HepG2 (cell line): Measurements from ENCODE around the gene RASL12. TPM values are rescaled to one million over a fixed set of nuclear protein-coding genes. Genes with fewer than 3 reads are reported as not detected.

Source experiments
- AGO1 ChIP-seq: fragments of 200-400 bp; formaldehyde crosslinking; IDR thresholded peaks from 2 replicates; pipeline ENCODE4 v1.6.1; 2017; ENCODE audit warnings: mild to moderate bottlenecking, low read depth, low read length, moderate library complexity; ENCODE audit not compliant: poor library complexity, severe bottlenecking
- HOXA3 ChIP-seq: sonication (generic); formaldehyde crosslinking; IDR thresholded peaks from 2 replicates; pipeline ENCODE4 v1.5.0; 2020; ENCODE audit warnings: missing genetic modification reagents
- KMT2B ChIP-seq: IDR thresholded peaks from 2 replicates; pipeline ENCODE4 v1.6.1; 2016; ENCODE audit warnings: missing genetic modification reagents, missing compliant biosample characterization
- MAZ ChIP-seq, 2 experiments: sonication (generic) in 1 of 2; formaldehyde crosslinking in 1 of 2; IDR thresholded peaks; 2 replicates each; pipeline versions ENCODE4 v1.5.0 to v1.6.1; 2012 to 2020; ENCODE audit warnings: low read depth in 2 of 2, mild to moderate bottlenecking in 2 of 2, borderline replicate concordance in 1 of 2, improper control_type of control experiment in 1 of 2, low read length in 1 of 2, missing genetic modification reagents in 1 of 2, moderate library complexity in 1 of 2
- NFIC ChIP-seq: IDR thresholded peaks from 2 replicates; pipeline ENCODE4 v1.6.1; 2012; ENCODE audit warnings: mild to moderate bottlenecking, low read length, inconsistent platforms
- PITX1 ChIP-seq: sonication (generic); formaldehyde crosslinking; IDR thresholded peaks from 2 replicates; pipeline ENCODE4 v1.5.1; 2020; ENCODE audit warnings: mild to moderate bottlenecking, missing genetic modification reagents
- RELA ChIP-seq: sonication (generic); formaldehyde crosslinking; IDR thresholded peaks from 2 replicates; pipeline ENCODE4 v1.4.0; 2020; ENCODE audit warnings: missing genetic modification reagents
- SMYD3 ChIP-seq: sonication (generic); formaldehyde crosslinking; IDR thresholded peaks from 2 replicates; pipeline ENCODE4 v1.8.1; 2023; ENCODE audit warnings: mild to moderate bottlenecking, missing genetic modification reagents
- THAP11 ChIP-seq: IDR thresholded peaks from 2 replicates; pipeline ENCODE4 v1.6.1; 2016; ENCODE audit warnings: missing biosample characterization, missing genetic modification reagents
- ZNF160 ChIP-seq: sonication (generic); formaldehyde crosslinking; IDR thresholded peaks from 2 replicates; pipeline ENCODE4 v1.8.0; 2022; ENCODE audit warnings: mild to moderate bottlenecking, inconsistent platforms, missing genetic modification reagents
- ZNF235 ChIP-seq: sonication (generic); formaldehyde crosslinking; IDR thresholded peaks from 2 replicates; pipeline ENCODE4 v1.8.1; 2023; ENCODE audit warnings: mild to moderate bottlenecking, missing genetic modification reagents, borderline replicate concordance
- polyA plus RNA-seq, 8 experiments: library from polyadenylated mRNA; depleted of rRNA in 3 of 8; stranded (reverse) in 7 of 8; unstranded in 1 of 8; fragments of >200 nt; fragmentation: Illumina TruSeq in 4 of 8; extraction: Trizol in 4 of 8; gene quantifications; 2 replicates each; pipeline versions ENCODE4 v1.2.1 to v1.2.3, GENCODE V29; 2011 to 2016; ENCODE audit warnings: low read depth in 4 of 8, missing spikeins in 1 of 8, mixed read lengths in 1 of 8; ENCODE audit not compliant: insufficient read depth in 1 of 8
- total RNA-seq, 5 experiments: library from RNA; depleted of rRNA; stranded (reverse); fragments of >200 nt; fragmentation: Illumina TruSeq; extraction: Trizol; gene quantifications; 2 replicates each; pipeline ENCODE4 v1.2.3, GENCODE V29; 2016; ENCODE audit warnings: low read depth in 1 of 5
- TF ChIP-seq, protein P1 (sequence below): sonication (generic); formaldehyde crosslinking; IDR thresholded peaks from 2 replicates; pipeline ENCODE4 v1.5.0; 2020; ENCODE audit warnings: mild to moderate bottlenecking, missing genetic modification reagents
- TF ChIP-seq, protein P2 (sequence below): sonication (generic); formaldehyde crosslinking; IDR thresholded peaks from 2 replicates; pipeline ENCODE4 v1.8.1; 2023; ENCODE audit warnings: mild to moderate bottlenecking, missing genetic modification reagents
- TF ChIP-seq, protein P3 (sequence below): IDR thresholded peaks from 2 replicates; pipeline ENCODE4 v1.6.1; 2016; ENCODE audit warnings: low read depth, missing genetic modification reagents, missing compliant biosample characterization
- TF ChIP-seq, protein P4 (sequence below): sonication (generic); formaldehyde crosslinking; IDR thresholded peaks from 2 replicates; pipeline ENCODE4 v1.4.0; 2020; ENCODE audit warnings: missing genetic modification reagents
- TF ChIP-seq, protein P5 (sequence below), 2 experiments: sonication (generic) in 1 of 2; formaldehyde crosslinking in 1 of 2; IDR thresholded peaks; 2 replicates each; pipeline versions ENCODE4 v1.5.1 to v1.6.1; 2011 to 2020; ENCODE audit warnings: borderline replicate concordance in 1 of 2, low read depth in 1 of 2, low read length in 1 of 2, mild to moderate bottlenecking in 1 of 2, missing genetic modification reagents in 1 of 2, moderate library complexity in 1 of 2

Gene RASL12
- total and polyA plus RNA-seq, 2 of the 13 experiments (the other 11 are each of a cell fraction or from before 2014, with no cell fraction given) = 0.16 to 0.55 TPM

DNA sequence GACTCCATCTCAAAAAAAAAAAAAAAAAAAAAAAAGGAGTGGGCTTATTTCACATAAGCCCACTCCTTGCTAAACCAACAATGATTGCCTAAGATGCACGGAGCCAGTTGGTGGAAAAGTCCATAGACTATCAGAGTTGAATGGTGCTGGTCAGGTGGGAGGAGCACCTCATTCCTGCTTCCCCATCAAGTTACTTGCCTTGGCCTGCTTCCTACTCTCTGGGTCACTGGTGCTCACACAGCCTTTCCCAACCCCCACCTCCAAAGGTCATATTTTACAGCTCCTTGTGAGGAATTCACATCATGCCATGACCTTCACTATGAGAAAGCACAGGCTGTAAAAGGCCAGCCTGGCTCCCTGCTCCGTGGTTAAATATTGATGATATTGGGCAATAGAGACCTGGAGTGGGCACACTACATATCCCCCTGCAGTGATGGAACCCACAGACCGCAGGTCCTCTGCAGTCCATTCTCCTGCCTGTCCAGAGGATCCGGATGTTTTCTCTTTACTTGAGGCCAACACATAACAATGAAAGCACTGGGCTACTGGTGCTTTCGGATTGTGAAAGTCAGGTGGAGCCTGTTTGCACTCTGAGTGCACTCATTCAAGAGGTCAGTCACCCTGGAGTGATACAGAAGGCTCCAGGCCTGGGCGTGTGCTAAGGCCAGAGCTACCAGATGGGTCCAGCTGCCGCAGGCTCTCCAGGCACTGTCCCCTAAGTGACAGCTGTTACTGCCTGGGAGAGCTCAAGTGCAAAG lies 22.9 kb downstream of the RASL12 start, which contains the start of gene SLC51B (continued):
- TF ChIP-seq, protein P1, sequence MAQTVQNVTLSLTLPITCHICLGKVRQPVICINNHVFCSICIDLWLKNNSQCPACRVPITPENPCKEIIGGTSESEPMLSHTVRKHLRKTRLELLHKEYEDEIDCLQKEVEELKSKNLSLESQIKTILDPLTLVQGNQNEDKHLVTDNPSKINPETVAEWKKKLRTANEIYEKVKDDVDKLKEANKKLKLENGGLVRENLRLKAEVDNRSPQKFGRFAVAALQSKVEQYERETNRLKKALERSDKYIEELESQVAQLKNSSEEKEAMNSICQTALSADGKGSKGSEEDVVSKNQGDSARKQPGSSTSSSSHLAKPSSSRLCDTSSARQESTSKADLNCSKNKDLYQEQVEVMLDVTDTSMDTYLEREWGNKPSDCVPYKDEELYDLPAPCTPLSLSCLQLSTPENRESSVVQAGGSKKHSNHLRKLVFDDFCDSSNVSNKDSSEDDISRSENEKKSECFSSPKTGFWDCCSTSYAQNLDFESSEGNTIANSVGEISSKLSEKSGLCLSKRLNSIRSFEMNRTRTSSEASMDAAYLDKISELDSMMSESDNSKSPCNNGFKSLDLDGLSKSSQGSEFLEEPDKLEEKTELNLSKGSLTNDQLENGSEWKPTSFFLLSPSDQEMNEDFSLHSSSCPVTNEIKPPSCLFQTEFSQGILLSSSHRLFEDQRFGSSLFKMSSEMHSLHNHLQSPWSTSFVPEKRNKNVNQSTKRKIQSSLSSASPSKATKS (CRISPR knock-in tag) = no peak
- TF ChIP-seq, protein P2, sequence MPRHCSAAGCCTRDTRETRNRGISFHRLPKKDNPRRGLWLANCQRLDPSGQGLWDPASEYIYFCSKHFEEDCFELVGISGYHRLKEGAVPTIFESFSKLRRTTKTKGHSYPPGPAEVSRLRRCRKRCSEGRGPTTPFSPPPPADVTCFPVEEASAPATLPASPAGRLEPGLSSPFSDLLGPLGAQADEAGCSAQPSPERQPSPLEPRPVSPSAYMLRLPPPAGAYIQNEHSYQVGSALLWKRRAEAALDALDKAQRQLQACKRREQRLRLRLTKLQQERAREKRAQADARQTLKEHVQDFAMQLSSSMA (CRISPR knock-in tag) = no peak
- TF ChIP-seq SMYD3 (CRISPR knock-in tag) = no peak
- no peak; the same call in 1 of the 2 replicates for TF ChIP-seq KMT2B
- no peak for TF ChIP-seq ZNF235 (CRISPR knock-in tag)
- peak; percentile 73 for TF ChIP-seq THAP11 (CRISPR knock-in tag)
- no peak for TF ChIP-seq RELA (CRISPR knock-in tag)
- TF ChIP-seq AGO1 = no peak
- TF ChIP-seq, protein P3, sequence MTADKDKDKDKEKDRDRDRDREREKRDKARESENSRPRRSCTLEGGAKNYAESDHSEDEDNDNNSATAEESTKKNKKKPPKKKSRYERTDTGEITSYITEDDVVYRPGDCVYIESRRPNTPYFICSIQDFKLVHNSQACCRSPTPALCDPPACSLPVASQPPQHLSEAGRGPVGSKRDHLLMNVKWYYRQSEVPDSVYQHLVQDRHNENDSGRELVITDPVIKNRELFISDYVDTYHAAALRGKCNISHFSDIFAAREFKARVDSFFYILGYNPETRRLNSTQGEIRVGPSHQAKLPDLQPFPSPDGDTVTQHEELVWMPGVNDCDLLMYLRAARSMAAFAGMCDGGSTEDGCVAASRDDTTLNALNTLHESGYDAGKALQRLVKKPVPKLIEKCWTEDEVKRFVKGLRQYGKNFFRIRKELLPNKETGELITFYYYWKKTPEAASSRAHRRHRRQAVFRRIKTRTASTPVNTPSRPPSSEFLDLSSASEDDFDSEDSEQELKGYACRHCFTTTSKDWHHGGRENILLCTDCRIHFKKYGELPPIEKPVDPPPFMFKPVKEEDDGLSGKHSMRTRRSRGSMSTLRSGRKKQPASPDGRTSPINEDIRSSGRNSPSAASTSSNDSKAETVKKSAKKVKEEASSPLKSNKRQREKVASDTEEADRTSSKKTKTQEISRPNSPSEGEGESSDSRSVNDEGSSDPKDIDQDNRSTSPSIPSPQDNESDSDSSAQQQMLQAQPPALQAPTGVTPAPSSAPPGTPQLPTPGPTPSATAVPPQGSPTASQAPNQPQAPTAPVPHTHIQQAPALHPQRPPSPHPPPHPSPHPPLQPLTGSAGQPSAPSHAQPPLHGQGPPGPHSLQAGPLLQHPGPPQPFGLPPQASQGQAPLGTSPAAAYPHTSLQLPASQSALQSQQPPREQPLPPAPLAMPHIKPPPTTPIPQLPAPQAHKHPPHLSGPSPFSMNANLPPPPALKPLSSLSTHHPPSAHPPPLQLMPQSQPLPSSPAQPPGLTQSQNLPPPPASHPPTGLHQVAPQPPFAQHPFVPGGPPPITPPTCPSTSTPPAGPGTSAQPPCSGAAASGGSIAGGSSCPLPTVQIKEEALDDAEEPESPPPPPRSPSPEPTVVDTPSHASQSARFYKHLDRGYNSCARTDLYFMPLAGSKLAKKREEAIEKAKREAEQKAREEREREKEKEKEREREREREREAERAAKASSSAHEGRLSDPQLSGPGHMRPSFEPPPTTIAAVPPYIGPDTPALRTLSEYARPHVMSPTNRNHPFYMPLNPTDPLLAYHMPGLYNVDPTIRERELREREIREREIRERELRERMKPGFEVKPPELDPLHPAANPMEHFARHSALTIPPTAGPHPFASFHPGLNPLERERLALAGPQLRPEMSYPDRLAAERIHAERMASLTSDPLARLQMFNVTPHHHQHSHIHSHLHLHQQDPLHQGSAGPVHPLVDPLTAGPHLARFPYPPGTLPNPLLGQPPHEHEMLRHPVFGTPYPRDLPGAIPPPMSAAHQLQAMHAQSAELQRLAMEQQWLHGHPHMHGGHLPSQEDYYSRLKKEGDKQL (CRISPR knock-in tag) = no peak; the same call in 1 of the 2 replicates
- TF ChIP-seq HOXA3 (CRISPR knock-in tag) = peak; percentile 69
- TF ChIP-seq, protein P4, sequence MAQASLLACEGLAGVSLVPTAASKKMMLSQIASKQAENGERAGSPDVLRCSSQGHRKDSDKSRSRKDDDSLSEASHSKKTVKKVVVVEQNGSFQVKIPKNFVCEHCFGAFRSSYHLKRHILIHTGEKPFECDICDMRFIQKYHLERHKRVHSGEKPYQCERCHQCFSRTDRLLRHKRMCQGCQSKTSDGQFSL (CRISPR knock-in tag) = 0 out of 2 replicates have a peak, but pooled peaks have one; percentile 39
- TF ChIP-seq ZNF160 (CRISPR knock-in tag) = no peak
- TF ChIP-seq PITX1 (CRISPR knock-in tag) = peak; percentile 80
- no peak for TF ChIP-seq MAZ (IDR thresholded peaks at IDR 0.05; ENCODE audit: borderline replicate concordance, low read depth, low read length)
- TF ChIP-seq MAZ (CRISPR knock-in tag; IDR thresholded peaks at IDR 0.05; ENCODE audit: low read depth) = peak; percentile 37; the same call in 1 of the 2 replicates
- peak; percentile 51; the same call in 1 of the 2 replicates for TF ChIP-seq NFIC
- TF ChIP-seq, protein P5, sequence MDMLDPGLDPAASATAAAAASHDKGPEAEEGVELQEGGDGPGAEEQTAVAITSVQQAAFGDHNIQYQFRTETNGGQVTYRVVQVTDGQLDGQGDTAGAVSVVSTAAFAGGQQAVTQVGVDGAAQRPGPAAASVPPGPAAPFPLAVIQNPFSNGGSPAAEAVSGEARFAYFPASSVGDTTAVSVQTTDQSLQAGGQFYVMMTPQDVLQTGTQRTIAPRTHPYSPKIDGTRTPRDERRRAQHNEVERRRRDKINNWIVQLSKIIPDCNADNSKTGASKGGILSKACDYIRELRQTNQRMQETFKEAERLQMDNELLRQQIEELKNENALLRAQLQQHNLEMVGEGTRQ (IDR thresholded peaks at IDR 0.05; ENCODE audit: low read depth, low read length) = peak; percentile 42; the same call in 1 of the 2 replicates
- TF ChIP-seq, protein P5 (CRISPR knock-in tag; IDR thresholded peaks at IDR 0.05; ENCODE audit: borderline replicate concordance) = no peak
